ENCODE data around the gene LAT.

The LAT gene

GRCh38 chr16:28984091-28984490, 761 bp upstream of the LAT start:
- no peak for DNase-seq
- no peaks in the 10 kb centered on the region for H3K36me3 ChIP-seq (replicated peaks; ENCODE audit: insufficient read depth, low read length)
- H3F3A ChIP-seq (ENCODE audit: insufficient read depth, low read length), result no peaks in the 10 kb centered on the region
- H4K20me1 ChIP-seq (ENCODE audit: insufficient read depth, low read length), result no peaks in the 10 kb centered on the region
- H3K9ac ChIP-seq (ENCODE audit: low read length), result 0 out of 2 replicates have a peak overlapping the region, but pooled peaks have one; percentile 43
- TF ChIP-seq CTCF (IDR thresholded peaks at IDR 0.05; ENCODE audit: low read length) (no peak), EZH2phosphoT487 (IDR thresholded peaks at IDR 0.05; ENCODE audit: low read length) (no peak), EZH2 (optimal IDR thresholded peaks at IDR 0.05; ENCODE audit: low read depth, low read length) (no peak)
- H3K27ac ChIP-seq (ENCODE audit: low read length), result no peak overlapping the region
- peaks cover 9% of the 10 kb centered on the region; the same call in 1 of the 2 replicates for H3K79me2 ChIP-seq (ENCODE audit: low read length)
- no peaks in the 10 kb centered on the region for H3K9me2 ChIP-seq (replicated peaks; ENCODE audit: insufficient read depth, low read length)
- no peak overlapping the region for H3K4me3 ChIP-seq (ENCODE audit: low read length)
- H3K9me3 ChIP-seq (replicated peaks; ENCODE audit: insufficient read depth, low read length), result no peaks in the 10 kb centered on the region
- H3K27me3 ChIP-seq (replicated peaks; ENCODE audit: insufficient read depth, low read length), result no peaks in the 10 kb centered on the region
- peaks cover 13% of the 10 kb centered on the region for H3K4me1 ChIP-seq (ENCODE audit: low read length)
- peak overlapping the region; percentile 94; the same call in 1 of the 2 replicates for H3K4me2 ChIP-seq (ENCODE audit: low read depth, low read length)
- no peak overlapping the region for H2AFZ ChIP-seq (ENCODE audit: low read length)

DNA sequence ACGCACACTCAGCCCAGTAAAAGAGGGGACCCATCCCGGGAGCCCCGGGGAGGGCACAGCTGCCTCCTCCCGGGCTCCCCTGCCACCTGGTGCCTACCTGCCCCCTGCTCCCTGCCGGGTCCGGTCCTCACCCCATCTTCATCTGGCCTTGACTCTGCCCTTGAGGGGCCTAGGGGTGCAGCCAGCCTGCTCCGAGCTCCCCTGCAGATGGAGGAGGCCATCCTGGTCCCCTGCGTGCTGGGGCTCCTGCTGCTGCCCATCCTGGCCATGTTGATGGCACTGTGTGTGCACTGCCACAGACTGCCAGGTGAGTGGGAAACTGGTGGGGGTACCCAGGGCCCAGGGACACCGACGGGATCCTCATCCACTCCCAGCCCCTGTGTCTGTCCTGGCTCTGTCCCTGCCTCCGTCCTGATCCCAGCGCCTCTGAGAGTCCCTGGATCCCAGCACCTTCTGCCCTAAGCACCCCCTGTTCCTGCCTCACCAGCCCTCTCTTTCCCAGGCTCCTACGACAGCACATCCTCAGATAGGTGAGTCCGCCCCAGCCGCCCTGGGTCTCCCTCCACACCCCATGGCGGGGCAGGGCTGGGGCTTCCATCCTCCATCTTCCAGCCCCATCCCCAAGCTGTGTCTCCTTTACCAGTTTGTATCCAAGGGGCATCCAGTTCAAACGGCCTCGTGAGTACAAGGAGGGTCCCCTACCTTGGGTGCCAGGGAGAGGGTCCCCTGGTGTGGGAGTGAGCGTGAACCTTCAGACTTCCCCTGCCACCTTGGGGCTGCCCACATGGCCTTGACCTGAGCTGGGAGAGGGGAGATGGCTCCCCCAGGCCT, 574 bp downstream of the LAT start:
- H3K27me3 ChIP-seq (replicated peaks; ENCODE audit: insufficient read depth, low read length), result no peaks in the 10 kb centered on the region
- peak overlapping the region; percentile 90 for H2AFZ ChIP-seq (ENCODE audit: low read length)
- H3F3A ChIP-seq (ENCODE audit: insufficient read depth, low read length), result no peaks in the 10 kb centered on the region
- H3K79me2 ChIP-seq (ENCODE audit: low read length), result peaks cover 9% of the 10 kb centered on the region; the same call in 1 of the 2 replicates
- no peak overlapping the region for H3K27ac ChIP-seq (ENCODE audit: low read length)
- no peaks in the 10 kb centered on the region for H3K36me3 ChIP-seq (replicated peaks; ENCODE audit: insufficient read depth, low read length)
- H3K4me2 ChIP-seq (ENCODE audit: low read depth, low read length), result peak overlapping the region; percentile 77
- H4K20me1 ChIP-seq (ENCODE audit: insufficient read depth, low read length), result no peaks in the 10 kb centered on the region
- peak overlapping the region; percentile 73 for H3K9ac ChIP-seq (ENCODE audit: low read length)
- peak overlapping the region; percentile 70 for H3K4me3 ChIP-seq (ENCODE audit: low read length)
- peaks cover 13% of the 10 kb centered on the region for H3K4me1 ChIP-seq (ENCODE audit: low read length)
- no peaks in the 10 kb centered on the region for H3K9me2 ChIP-seq (replicated peaks; ENCODE audit: insufficient read depth, low read length)
- no peaks in the 10 kb centered on the region for H3K9me3 ChIP-seq (replicated peaks; ENCODE audit: insufficient read depth, low read length)
- DNase-seq, result no peak
- TF ChIP-seq EZH2 (optimal IDR thresholded peaks at IDR 0.05; ENCODE audit: low read depth, low read length) (no peak), EZH2phosphoT487 (IDR thresholded peaks at IDR 0.05; ENCODE audit: low read length) (no peak), CTCF (IDR thresholded peaks at IDR 0.05; ENCODE audit: low read length) (no peak)

- no peak overlapping the region for H3K9ac ChIP-seq (ENCODE audit: low read length)
- H3K79me2 ChIP-seq (ENCODE audit: low read length), result peaks cover 9% of the 10 kb centered on the region; the same call in 1 of the 2 replicates
- H3F3A ChIP-seq (ENCODE audit: insufficient read depth, low read length), result no peaks in the 10 kb centered on the region
- peak overlapping the region; percentile 77; the same call in 1 of the 2 replicates for H3K4me2 ChIP-seq (ENCODE audit: low read depth, low read length)
- H2AFZ ChIP-seq (ENCODE audit: low read length), result no peak overlapping the region
- no peaks in the 10 kb centered on the region for H3K36me3 ChIP-seq (replicated peaks; ENCODE audit: insufficient read depth, low read length)
- H3K27me3 ChIP-seq (replicated peaks; ENCODE audit: insufficient read depth, low read length), result no peaks in the 10 kb centered on the region
- TF ChIP-seq EZH2phosphoT487 (IDR thresholded peaks at IDR 0.05; ENCODE audit: low read length) (no peak), CTCF (IDR thresholded peaks at IDR 0.05; ENCODE audit: low read length) (no peak), EZH2 (optimal IDR thresholded peaks at IDR 0.05; ENCODE audit: low read depth, low read length) (no peak)
- H3K4me3 ChIP-seq (ENCODE audit: low read length), result no peak overlapping the region
- no peaks in the 10 kb centered on the region for H3K9me2 ChIP-seq (replicated peaks; ENCODE audit: insufficient read depth, low read length)
- H4K20me1 ChIP-seq (ENCODE audit: insufficient read depth, low read length), result no peaks in the 10 kb centered on the region
- H3K4me1 ChIP-seq (ENCODE audit: low read length), result peaks cover 13% of the 10 kb centered on the region
- no peaks in the 10 kb centered on the region for H3K9me3 ChIP-seq (replicated peaks; ENCODE audit: insufficient read depth, low read length)
- no peak overlapping the region for H3K27ac ChIP-seq (ENCODE audit: low read length)
- DNase-seq, result no peak
Measured at GRCh38 chr16:28986046-28986445, 1.2 kb downstream of the LAT start.

All from MM.1S (cell line).